Psoas muscle (tissue), 8 donors: ENCODE measurements around the gene ITGA1. TPM values are rescaled to one million over a fixed set of nuclear protein-coding genes. Genes with fewer than 3 reads are reported as not detected.

ENCODE experiments used
- ATAC-seq, 4 donors: fragments of 200-7000 bp; cut with Tn5 transposase; one replicate each; pipeline ENCODE4 v1.9.1; 2020; ENCODE audit warnings: moderate library complexity in 3 of 4, mild to moderate bottlenecking in 2 of 4
- DNase-seq, 2 donors: peaks; one replicate each; pipeline ENCODE4 v3.0.0-alpha.2; 2020
- H3K27ac ChIP-seq: fragments of 200-600 bp; one replicate; pipeline ENCODE4 v1.8.0; 2022
- H3K27me3 ChIP-seq, 3 donors: fragments of 200-600 bp in 1 of 3; one replicate each; pipeline versions ENCODE4 v1.6.1 to v1.8.0; 2013 to 2022; ENCODE audit warnings: low read length in 2 of 3, mild to moderate bottlenecking in 2 of 3, moderate library complexity in 1 of 3; ENCODE audit not compliant: insufficient read depth in 3 of 3
- H3K36me3 ChIP-seq, 2 donors: fragments of 200-600 bp in 1 of 2; one replicate each; pipeline versions ENCODE4 v1.6.1 to v1.8.0; 2013 to 2022; ENCODE audit warnings: low read depth in 1 of 2, mild to moderate bottlenecking in 1 of 2, moderate library complexity in 1 of 2; ENCODE audit not compliant: insufficient read depth in 1 of 2
- H3K4me1 ChIP-seq: fragments of 200-600 bp; one replicate; pipeline ENCODE4 v1.8.0; 2022
- H3K4me3 ChIP-seq: fragments of 200-600 bp; one replicate; pipeline ENCODE4 v1.8.0; 2022; ENCODE audit warnings: mild to moderate bottlenecking
- H3K9me3 ChIP-seq: fragments of 200-600 bp; one replicate; pipeline ENCODE4 v1.8.0; 2022
- CTCF ChIP-seq: fragments of 200-600 bp; IDR thresholded peaks from one replicate; pipeline ENCODE4 v1.8.0; 2022; ENCODE audit warnings: antibody characterized with exemption
- WGBS, 3 donors: extraction: QIAGEN DNeasy Blood & Tissue Kit; methylation state at CpG; one replicate each; pipeline versions ENCODE4 v1.1.6 to v1.1.7; 2013; 5-methylcytosine and 5-hydroxymethylcytosine counted together
- intact Hi-C, 2 donors: fragments of 100-400 bp; cut with DNase I; formaldehyde crosslinking; loops; one replicate each; pipeline versions ENCODE4 v1.11.0 to v1.14.2; 2022
- long read RNA-seq, 2 donors: library from polyadenylated mRNA; unstranded; transcript quantifications; one replicate each; pipeline ENCODE4 v2.0.0, GENCODE V29; 2021
- polyA plus RNA-seq, 3 donors: library from polyadenylated mRNA; stranded (reverse); fragments of 200-250 nt; gene quantifications; one replicate each; pipeline ENCODE4 v1.2.3, GENCODE V29; 2013
- total RNA-seq, 4 donors: library from RNA; stranded (reverse); fragmentation: NEBNext Ultra II Directional in 2 of 4; extraction: Animal tissue kit (Norgen Biotek cat#: 25700) in 2 of 4; gene quantifications; one replicate each; pipeline versions ENCODE4 v1.2.1 to v1.2.4, GENCODE V29; 2021 to 2023
- donor health status: healthy with polysubstance abuse.
- donor health status: DM: no; HTN: no; CAD: no; lungs with moderate emphysema.
- donor health status: Bipolar disorder and iron deficiency.
- donor health status: healthy.
- donor health status: DM: yes; HTN: yes; CAD: no.
- donor health status: DM: no; HTN: no; CAD: no.
- donor health status: DM: no; HTN: no; CAD: no.
- donor health status: DM: yes; HTN: yes; CAD: no.

ITGA1 gene
- total RNA-seq (10 to 100 TPM; 13.0 to 29.3 (median 17.4) TPM), polyA plus RNA-seq (1 to 10 TPM; 3.4 to 3.7 (median 3.5) TPM)
- long read RNA-seq, donor 1, full-length matches to known transcripts = 3 of 3 reads
- long read RNA-seq, donor 1, partial matches to known transcripts = 0 of 3 reads
- long read RNA-seq, donor 1, other reads (novel, unspliced or antisense) = 0 of 3 reads
- long read RNA-seq, donor 2, full-length matches to known transcripts = 6 of 12 reads
- long read RNA-seq, donor 2, partial matches to known transcripts = 4 of 12 reads
- long read RNA-seq, donor 2, other reads (novel, unspliced or antisense) = 2 of 12 reads

GRCh38 chr5:52787600-52788504 lies at the start of gene ITGA1, which contains the start of gene PELO:
Gene ITGA1, plus strand, starts transcription at chr5:52787916. Its CDS starts 438 bp downstream, at chr5:52788354.
Gene PELO, plus strand, starts transcription at chr5:52787916. Its CDS starts 12,479 bp downstream, at chr5:52800395.
- H3K27me3 ChIP-seq = no peaks in the 10 kb centered on the region
- WGBS, 3 donors = 0 to 1% (median 0%) methylated on average over 56 to 61 of the region's 61 CpGs
- H3K4me1 ChIP-seq = peaks cover 6% of the 10 kb centered on the region
- H3K27ac ChIP-seq = peak within 1 kb of the TSS; percentile 74
- H3K4me3 ChIP-seq = peak within 1 kb of the TSS; percentile 79
- intact Hi-C loops = loop anchor here in 1 of 2 donors (1.0 to 10.0 kb wide), 2 partner anchors 127 to 307 kb away; no protein-coding TSS in a partner anchor
- peak; percentile 35 for TF ChIP-seq CTCF
- no peaks in the 10 kb centered on the region for H3K9me3 ChIP-seq
- H3K36me3 ChIP-seq = no peaks in the 10 kb centered on the region
- ATAC-seq = peak; percentile 71 to 91 (median 85)
- DNase-seq = peak; percentile 79 to 82

- Histone ChIP-seq H3K4me1 (no peaks in the 10 kb centered on the region), H3K4me3 (no peak overlapping the region), H3K36me3 (no peaks in the 10 kb centered on the region), H3K27ac (no peak overlapping the region), H3K27me3 (no peaks in the 10 kb centered on the region), H3K9me3 (no peaks in the 10 kb centered on the region)
- intact Hi-C loops = no loop called here
- no peak for TF ChIP-seq CTCF
- no peak for ATAC-seq
- no peak for DNase-seq
Observed at GRCh38 chr5:52738095-52738506, 49.6 kb upstream of the ITGA1 start.

GRCh38 chr5:52740007-52740406 lies 47.7 kb upstream of the ITGA1 start:
- H3K9me3 ChIP-seq = no peaks in the 10 kb centered on the region
- H3K4me3 ChIP-seq = no peak overlapping the region
- TF ChIP-seq CTCF = no peak
- intact Hi-C loops = no loop called here
- H3K4me1 ChIP-seq = peaks cover 5% of the 10 kb centered on the region
- H3K27me3 ChIP-seq = no peaks in the 10 kb centered on the region
- no peak for ATAC-seq
- 47 to 52% (median 49%) methylated on average over 2 of the region's 2 CpGs for WGBS, 3 donors
- no peak for DNase-seq
- no peak overlapping the region for H3K27ac ChIP-seq
- no peaks in the 10 kb centered on the region for H3K36me3 ChIP-seq

- H3K4me3 ChIP-seq = no peak overlapping the region
- DNase-seq (no peak), ATAC-seq (no peak)
- WGBS, 3 donors = 66 to 76% (median 71%) methylated on average over 2 of the region's 2 CpGs
- TF ChIP-seq CTCF = no peak
- peaks cover 5% of the 10 kb centered on the region for H3K4me1 ChIP-seq
- intact Hi-C loops = no loop called here
- no peaks in the 10 kb centered on the region for H3K36me3 ChIP-seq
- H3K27ac ChIP-seq = no peak overlapping the region
- H3K27me3 ChIP-seq = no peaks in the 10 kb centered on the region
- H3K9me3 ChIP-seq = no peaks in the 10 kb centered on the region
Observed at GRCh38 chr5:52743012-52743411, 44.7 kb upstream of the ITGA1 start.
